HG03095 (cell line): Measurements from ENCODE around the gene EML3.
A peak's percentile ranks its signal among the peaks of the same experiment; 100 is the strongest.
"Not testable (repeated sequence)": the region's sequence is repeated elsewhere in the genome, so short reads cannot be mapped to it uniquely, and the experiment has no call there.

ENCODE experiments used
- ATAC-seq: cut with Tn5 transposase; IDR thresholded peaks from one replicate; pipeline ENCODE4 v1.9.1; 2021; ENCODE audit warnings: moderate library complexity; ENCODE audit not compliant: unreplicated experiment

EML3 gene

DNA sequence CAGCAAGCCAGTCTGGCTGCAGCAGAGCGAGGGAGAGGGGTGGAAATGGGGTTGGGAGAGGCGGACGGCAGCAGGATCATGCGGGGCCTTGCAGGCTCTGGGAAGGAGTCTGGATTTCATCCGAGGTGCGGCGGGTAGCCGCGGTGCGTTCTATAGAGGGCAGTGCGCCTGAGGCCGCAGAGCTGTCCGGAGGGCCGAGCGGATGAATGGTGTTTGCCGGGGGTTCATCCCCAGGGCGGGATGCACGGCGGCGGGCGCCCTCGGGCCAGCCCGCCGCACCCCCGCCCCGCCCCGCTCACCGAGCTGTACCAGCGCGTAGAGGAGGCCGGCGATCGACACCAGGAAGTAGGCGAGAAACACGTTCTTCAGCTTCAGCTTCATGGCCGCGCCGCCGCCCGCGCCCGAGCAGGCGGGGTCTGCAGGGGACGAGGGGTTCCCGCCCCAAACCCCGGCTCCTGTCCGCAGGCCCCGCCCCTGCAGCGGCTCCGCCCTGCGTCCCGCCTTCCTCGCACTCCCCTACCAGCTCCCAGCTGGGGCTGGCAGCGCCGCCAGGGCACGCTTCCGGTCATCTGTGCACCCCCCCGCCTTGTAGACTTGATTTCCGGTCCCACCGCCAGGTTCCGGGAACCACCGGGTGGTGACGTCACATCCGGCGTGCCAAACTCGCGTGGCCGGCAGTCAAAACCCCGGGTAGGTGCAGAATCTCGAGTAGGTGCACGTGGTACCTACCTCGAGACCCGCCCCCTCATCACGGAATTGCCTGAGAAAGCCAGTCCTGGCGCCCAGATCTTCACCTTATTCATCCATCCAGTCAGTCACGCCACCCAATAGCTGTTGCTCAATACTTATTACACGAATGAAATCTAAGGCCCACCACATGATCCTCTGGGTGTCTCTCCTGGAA is 9.2 kb upstream of the EML3 start, which contains the start of gene B3GAT3:
Gene B3GAT3 (minus strand): TSS at position 420 of the 904 bp plus-strand sequence. CDS start 39 bp downstream, at position 381.
- peak; percentile 90 for ATAC-seq

DNA sequence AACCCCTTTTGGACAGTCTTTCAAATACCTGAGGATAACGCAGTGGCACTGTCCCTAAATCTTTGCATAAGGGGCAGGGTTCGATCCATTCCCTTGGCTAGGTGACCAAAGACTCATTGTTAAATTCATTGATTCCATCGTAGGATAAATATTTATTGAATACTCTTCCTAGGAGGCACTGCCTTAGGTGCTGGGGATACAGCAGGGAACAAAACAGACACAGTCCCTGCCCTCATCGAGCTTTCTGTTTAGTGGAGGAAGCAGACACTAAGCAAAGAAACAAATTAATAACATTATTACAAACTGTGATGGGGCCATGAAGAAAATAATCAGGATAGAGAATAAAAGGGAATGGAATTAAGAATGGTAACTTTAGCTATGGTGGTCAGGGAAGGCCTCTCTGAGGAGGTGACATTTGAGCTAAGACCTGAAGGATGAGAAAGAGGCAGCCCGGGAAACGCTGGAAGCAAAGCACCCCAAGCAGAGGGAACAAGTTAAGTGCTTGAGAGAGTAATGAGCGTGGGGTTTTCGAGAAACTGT is 8.5 kb upstream of the EML3 start:
- ATAC-seq, result no peak

DNA sequence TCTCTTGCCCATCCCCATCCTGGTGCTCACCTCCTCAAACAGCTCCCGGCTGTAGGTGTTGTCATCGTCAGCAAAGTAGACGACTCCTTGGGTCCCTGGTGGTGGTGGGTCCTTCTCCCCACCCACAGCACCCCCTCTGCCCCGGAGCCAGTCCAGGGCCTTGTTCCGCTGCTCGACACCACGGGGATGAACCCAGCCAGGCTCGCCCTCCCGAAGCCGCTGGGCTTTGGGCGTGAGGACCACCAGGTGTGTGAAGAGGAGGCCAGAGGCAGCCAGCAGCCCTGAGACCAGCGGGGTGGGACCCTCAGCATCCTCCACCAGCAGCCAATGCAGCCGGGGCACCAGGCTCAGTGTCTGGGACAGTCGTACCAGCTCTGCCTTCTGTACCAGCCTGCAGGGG is 4.4 kb upstream of the EML3 start:
- ATAC-seq, result not testable (repeated sequence)

DNA sequence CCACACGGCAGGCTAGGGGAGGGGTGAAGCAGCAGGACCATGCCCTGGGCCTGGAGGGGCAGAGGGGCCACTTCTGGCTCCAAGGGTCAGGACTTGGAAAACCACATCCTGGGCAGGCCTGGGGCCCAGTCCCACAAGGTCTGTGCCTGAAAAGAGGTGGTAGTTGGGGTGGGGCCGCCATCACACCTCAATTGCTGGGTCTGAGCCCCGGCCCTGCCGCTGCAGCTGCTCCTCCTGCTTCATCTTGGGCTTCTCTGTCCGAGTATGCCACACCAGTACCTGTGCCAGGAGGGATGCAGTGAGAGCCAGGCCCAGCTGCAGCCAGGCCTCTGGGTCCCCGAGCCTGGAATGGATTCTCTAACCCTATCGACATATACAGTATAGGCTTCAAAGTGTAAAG is 2.9 kb upstream of the EML3 start:
- ATAC-seq, result no peak

DNA sequence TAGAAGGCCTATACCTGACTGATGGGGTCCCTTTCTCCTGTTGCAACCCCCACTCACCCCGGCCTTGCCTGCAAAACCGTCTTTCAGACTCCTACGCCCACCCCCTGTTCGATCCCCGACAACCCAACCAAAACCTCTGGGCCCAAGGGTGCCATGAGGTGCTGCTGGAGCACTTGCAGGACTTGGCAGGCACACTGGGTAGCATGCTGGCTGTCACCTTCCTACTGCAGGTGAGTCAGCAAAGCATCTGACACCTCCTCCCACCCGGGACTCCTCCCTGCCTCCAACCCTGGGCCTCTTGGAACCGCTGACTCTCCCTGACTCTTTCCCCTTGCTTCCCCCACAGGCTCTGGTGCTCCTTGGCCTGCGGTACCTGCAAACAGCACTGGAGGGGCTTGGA is 1.7 kb upstream of the EML3 start:
- no peak for ATAC-seq

DNA sequence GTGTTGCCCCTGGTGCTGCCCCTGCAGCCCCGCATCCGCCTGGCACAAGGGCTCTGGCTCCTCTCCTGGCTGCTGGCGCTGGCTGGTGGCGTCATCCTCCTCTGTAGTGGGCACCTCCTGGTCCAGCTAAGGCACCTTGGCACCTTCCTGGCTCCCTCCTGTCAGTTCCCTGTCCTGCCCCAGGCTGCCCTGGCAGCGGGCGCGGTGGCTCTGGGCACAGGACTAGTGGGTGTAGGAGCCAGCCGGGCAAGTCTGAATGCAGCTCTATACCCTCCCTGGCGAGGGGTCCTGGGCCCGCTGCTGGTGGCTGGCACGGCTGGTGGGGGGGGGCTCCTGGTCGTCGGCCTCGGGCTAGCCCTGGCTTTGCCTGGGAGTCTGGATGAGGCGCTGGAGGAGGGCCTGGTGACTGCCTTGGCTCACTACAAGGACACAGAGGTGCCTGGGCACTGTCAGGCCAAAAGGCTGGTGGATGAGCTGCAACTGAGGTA is 760 bp upstream of the EML3 start:
- no peak for ATAC-seq

DNA sequence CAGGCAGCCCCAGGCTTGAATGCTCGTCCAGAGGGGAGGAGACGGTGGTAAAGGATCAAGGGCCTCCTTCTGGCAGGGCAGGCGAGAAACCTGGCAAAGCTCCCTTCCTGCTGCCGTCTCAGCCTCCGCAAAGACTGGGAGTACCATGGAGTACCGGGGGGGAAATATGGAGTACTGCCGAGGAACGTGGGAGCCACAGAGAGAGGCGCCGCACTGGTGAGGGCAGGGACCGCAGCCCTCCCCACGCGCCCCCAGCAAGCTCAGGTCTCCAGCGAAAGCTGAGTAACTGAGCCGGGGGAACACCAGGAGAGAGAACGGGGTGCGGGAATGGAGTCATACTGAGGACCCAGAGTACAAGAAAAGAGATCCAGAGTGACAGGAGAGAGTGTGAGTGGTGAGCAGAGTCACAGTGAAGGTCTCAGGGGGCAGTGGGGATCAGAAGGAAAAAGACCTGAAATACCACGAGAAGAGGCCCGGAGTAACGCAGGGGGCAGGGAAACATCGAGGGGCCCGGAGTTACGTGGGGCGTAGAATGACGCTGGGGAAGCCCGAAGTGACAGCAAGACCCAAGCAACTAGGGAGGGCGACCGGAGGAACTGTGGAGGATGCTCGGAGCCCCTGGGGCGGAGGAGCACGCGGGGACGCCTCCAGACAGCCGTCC is 740 bp downstream of the EML3 start:
- no peak for ATAC-seq

DNA sequence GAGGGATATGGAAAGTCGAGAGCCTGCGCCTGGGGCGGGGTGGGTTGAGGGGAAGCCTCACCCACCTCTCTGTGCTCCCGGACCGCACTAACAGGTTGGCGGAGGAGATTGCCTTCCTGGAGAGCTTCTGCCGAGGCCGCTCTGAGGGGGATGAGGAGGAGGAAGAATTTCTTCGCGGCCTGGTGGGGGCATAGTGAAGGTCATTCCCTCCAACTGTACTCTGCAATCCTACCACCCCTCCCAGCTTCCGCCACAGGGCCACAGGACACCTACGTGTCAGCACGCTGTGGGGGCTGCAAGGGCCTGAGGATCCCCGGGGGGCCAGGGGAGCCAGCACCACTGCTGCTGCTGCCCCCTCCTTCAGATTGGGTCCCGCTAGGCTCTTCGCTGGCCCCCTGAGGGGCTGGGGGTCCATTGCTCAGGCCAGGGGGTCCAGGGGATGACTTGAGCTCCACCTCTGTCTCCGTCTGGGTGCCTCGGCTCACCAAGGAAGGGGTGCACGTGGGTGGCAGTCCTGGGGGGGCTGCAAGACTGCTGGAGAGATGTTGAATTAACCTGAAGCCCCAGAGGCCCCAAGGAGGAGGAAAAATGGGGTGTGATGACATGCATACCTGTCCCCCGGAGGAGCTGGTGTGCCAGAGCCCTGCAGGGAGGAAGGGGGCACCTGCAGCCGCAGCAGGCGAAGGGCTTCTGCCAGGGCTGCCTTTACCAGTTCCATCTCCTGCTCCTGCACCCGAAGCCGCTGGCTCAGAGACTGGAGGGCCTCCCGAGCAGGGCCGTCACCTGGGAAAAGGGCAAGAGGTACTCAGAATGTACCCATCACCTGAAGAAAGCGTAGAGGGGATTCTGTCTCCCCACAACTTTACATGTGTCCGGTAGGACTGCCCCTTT is 1.5 kb downstream of the EML3 start:
- no peak for ATAC-seq

DNA sequence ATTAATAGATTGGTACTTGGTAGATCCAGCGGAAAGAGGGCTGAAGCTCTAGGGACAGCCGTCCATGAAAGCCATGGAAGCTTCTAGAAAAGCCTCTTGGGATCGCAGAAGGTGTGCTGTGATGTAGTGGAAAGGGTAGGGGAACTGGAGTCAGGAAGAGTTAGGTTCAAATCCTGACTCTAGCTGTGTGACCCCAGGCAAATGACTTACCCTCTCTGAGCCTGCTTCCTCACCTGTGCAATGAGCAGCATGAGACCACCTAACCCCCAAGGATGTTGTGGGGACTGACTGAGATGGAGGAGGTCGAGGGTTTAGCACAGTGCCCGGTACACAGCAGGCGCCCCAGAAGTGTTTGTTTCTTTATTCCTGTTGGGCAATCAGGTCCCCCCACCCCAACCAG is 2.2 kb downstream of the EML3 start:
- no peak for ATAC-seq

DNA sequence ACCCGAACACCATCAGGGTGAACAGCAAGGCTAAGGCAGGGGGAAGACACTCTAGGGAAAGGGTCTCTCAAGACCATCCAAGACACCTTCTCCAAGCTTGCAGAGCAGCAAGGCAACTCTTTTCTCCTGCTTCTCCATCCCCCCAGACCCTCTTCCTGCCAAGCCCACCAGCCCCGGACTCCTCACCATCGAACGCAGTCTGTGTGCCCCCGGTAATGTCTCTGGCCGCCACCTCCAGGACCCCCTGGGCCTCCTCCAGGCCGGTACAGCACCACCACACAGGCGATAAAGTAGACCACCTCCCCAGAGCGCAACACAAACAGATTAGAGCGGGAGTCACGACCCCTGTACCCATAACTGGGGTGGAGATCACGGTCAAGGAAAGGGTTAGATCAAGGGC is 3.8 kb downstream of the EML3 start:
- no peak for ATAC-seq

DNA sequence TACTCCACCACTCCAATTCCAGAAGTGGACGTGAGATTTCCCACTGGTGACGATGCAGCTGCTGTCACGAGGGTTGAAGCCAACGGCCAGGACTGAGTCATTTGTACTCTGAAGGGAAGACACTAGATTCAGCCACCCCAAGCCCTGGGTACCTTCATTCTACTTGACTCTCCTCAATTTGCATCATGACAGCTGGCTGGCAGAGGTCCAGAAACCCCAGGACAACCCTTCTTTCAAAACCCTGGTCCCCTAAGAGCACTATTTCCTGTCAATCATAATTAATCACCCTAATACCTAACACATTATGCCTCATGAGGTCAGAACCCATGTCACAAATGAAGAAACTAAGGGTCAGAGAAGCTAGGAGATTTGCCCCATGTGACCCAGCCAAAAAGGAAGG is 4.9 kb downstream of the EML3 start:
- no peak for ATAC-seq

DNA sequence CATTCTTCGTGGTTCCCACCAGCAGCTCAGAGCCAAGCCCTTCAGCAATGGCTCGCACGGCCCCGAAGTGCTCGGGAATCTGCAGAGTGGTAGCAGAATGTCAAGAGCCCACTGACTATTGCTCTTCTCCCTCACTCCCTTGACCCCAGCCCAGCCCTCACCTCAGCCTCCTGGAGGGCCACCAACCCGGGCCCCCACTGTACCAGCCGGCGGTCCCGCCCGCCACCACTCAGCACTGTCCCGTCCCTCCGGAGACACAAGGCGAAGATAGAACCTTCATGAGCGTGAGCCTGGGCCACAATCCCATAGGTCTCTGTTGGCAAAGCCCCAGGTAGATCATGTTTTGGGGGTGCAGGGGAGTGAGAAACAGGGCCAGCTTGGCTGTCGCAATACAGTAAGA is 6.7 kb downstream of the EML3 start:
- no peak for ATAC-seq

DNA sequence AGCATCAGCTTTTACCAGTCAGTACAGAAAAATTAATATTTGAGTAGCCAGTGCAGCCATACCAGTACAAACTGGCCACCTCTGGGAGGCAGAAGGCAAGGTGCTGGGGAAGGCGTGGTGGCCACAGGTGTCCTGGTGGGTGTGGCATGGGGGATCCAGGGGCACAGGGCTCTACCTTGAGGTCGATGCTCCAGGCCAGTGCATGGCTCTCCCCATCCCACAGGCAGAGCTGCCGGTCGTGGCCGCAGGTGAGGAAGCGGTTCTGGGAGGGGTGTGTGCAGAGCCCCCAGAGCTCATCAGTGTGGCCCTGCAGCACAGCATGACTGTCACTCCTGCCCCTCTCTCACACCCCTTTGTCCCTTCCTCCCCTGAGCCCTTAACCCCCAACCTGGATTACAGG is 7.1 kb downstream of the EML3 start:
- no peak for ATAC-seq

DNA sequence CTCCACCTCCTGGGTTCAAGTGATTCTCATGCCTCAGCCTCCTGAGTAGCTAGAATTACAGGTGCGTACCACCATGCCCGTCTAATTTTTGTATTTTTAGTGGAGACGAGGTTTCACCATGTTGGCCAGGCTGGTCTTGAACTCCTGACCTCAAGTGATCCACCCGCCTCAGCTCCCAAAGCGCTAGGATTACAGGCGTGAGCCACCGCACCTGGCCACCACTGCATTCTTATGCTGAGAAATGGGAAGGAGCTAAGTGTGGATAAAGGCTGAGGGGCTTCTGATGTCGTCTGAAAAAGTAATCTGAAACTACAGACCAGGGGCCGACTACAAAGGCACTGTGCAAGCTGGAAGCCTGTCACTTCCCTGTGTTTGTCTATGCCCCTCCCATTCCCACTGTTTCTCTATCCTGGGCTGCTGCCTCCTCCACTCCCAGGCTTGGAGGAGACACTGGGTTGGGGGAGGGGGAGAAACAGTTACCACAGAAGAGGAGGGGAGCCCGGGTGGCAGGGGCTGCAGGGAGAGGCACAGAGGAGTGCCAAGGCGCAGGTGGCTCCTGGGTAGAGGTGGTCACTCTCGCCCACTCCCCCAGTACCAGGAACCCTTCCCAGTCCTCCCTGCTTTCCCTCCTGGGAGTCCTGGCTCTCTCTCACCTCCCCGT is 8.0 kb downstream of the EML3 start:
- no peak for ATAC-seq

DNA sequence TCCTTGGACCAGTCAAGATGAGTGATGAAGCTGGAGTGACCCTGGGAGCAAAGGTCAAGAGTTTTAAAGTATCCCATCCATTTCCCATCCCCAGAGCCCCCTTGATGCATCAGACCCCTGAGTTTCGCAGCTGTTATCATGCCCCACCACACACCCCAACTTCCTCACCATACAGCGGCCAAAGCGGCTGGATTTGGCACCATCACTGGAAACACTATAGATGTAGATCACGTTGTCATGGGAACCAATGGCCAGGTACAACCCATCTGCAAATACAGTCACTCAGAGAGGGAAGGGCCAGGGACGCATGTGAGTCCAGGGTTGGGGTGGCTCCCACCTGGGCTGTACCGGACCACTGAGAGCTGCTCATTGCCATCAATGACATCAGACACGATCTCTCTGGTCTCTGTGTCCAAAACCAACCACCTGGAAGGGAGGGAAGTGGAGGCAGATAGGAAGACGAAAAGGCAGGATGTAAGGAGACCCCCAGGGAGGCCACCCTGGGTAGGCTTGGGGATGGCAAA is 8.7 kb downstream of the EML3 start:
- no peak for ATAC-seq

DNA sequence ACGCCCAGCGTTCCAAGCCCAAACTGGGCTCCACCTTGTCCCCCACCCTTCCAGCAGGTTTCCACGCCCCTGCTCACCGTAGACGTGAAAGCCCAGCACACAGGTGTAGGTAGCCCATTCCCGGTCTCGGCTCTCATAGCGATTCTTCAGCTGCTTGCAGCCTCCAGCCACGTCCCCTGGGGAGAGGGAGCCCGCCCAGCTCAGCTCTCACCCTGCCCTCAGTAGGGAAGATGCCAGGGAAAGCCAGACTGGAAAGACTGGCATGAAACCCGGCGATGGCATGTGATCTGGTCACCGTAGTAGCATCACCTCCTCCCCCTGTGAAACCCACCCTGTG is 9.5 kb downstream of the EML3 start:
- ATAC-seq, result no peak

DNA sequence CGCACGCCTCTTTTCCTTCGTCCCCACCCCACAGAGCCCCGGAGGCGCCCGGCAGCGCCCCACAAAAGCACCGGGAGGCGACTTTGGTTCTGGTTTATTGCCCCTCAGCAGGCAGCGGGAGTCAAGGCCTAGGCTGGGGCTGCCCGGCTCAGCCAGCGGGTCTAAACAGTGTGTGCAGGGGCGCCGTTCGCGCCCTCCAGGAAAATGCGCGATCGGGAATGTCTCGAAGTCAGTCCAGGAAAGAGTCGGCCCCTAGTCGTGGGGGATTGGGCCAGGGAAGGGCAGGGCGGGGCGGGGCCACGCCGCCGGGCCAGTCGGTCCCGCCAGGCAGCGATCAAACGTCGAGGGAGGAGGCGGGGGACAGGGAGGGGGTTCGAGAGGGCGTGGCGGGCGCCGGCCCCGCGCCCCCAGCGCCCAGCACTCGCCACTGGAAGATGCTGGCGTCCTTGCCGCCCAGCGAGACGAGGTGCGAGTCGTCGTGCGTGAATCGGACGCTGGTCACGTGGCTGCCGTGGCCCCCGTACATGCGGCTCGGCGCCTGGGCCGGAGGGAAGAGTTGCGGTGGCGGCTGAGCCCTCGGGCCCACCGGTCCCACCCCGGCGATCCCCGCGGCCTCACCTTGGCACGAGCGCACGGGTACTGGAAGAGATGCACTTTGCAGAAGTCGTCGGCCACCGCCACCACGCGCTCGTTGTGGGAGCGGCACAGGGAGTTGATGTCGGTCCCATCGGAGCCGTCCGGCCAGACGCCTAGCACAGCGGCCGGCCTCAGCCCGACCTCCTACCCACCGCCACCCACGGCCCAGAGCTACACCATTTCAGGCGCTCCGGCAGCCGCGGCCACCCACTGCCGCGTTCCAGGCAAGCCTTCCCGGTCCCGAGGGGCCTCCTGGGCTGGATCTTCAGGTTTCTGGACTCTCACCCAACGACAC is 10.2 kb downstream of the EML3 start:
- ATAC-seq, result no peak

DNA sequence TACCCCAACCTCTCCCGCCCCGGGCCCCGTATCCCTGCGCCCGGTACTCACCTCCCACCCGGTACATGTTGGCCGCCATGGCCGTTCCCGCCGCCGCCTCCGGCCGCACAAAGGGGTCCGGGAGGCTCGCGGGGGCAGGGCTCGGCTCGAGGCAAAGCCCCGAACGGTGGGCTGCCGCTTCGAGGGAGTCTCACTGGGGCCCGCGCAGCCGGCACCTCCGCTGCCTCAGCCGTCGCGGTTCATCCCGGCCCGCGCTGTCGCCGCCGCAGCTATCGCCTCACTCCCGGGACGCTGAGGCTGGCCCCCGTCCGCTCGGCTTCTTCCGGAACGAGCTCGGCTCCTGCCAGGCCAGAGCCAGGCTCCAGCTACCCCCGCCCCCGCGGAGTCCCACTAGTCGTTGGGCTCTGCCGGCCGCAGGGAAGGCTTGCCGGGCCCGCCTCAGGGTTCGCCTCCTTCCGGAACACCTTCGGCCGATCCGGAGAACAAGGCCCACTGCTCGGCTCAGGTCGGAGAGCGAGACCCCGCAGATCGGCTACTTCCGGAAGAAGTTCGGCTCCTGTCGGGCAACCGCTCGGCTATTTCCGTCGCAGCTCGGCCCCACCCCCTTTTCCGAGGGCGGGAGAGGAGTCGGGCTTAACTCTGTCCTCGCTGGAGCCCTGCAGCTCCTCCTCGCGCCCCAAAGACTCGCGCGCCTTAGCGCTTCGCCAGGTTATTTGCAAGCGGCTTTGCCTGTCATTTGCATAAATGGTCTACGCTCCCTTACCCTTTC is 11.0 kb downstream of the EML3 start, which contains the start of gene MTA2:
Gene MTA2 (minus strand): TSS at position 494 of the 769 bp plus-strand sequence. CDS start 415 bp downstream, at position 79.
- peak; percentile 65 for ATAC-seq

DNA sequence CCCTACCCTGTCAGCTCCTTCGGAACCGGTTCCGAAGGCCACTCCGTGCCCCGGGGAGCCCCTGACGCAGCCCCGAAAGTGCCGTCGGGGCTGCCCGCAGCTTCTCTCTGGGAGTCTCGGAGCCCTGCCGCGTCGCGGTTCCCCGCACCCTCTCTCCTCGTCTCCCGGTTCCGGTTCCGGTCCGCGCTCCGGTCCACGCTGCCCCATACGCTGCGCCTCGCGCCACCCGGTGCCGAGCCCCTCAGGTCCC is 11.5 kb downstream of the EML3 start:
- peak; percentile 4 for ATAC-seq
